Right renal pelvis (tissue), 4 donors: ENCODE results near the gene GNAZ. TPM values are rescaled to one million over a fixed set of nuclear protein-coding genes. Genes with fewer than 3 reads are reported as not detected.
"Not testable (repeated sequence)": the region's sequence is repeated elsewhere in the genome, so short reads cannot be mapped to it uniquely, and the experiment has no call there.

Source experiments
- DNase-seq, 4 donors: peaks; one replicate each; pipeline ENCODE4 v3.0.0-alpha.2; 2013; ENCODE audit warnings: low read depth in 4 of 4, low spot score in 3 of 4, missing footprints in 1 of 4
- polyA plus RNA-seq, 4 donors: library from polyadenylated mRNA; unstranded; fragments of 120-200 nt; gene quantifications; one replicate each; pipeline ENCODE4 v1.2.1, GENCODE V29; 2013; ENCODE audit not compliant: insufficient read length in 4 of 4

GNAZ gene
- polyA plus RNA-seq, result 1 to 10 TPM; 5.6 to 6.4 (median 5.9) TPM

DNA sequence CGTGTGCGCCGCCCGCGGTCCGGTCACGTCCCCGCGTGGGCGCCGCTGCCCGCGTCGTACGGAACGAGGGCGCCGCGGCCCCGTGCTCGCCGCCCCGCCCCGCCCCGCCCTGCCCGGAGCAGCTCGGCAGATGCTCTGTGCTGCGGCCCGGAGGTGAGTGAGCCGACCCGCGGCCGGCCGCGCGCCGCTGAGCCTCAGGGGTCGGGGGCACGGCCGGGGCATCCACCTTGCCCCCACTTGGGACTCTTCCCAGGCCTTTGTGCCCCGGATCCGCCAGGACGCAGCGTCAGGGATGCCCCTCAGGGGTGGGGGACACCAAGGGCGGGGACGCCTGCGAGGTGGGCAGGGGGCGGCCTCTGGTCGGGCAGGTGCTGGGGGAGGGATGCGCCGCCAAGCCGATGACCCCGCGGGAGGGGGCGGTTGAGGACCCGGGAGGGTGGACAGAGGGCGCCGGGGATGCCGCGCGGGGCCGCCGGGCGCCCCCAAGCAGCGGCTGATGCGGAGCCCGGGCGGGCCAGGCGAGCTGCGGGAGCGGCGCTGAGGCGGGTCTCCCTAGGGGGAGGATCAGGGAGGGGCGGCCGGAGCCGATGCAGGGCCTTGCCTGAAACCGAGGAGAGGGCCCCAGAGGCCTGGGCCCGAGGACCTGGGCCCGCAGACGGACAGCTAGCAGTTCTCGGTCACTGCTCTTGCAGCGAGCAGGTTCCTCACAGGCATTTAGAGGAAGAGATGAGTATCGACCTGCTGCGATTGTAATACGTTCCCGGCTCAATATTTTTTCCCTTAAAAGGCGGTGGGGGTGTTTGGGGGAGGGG lies at the start of gene GNAZ:
GNAZ (plus strand) TSS at position 102 of the 812 bp plus-strand sequence. CDS start 25,177 bp downstream, outside the sequence.
- peak in 1 of 4 donors; percentile 16 for DNase-seq

DNA sequence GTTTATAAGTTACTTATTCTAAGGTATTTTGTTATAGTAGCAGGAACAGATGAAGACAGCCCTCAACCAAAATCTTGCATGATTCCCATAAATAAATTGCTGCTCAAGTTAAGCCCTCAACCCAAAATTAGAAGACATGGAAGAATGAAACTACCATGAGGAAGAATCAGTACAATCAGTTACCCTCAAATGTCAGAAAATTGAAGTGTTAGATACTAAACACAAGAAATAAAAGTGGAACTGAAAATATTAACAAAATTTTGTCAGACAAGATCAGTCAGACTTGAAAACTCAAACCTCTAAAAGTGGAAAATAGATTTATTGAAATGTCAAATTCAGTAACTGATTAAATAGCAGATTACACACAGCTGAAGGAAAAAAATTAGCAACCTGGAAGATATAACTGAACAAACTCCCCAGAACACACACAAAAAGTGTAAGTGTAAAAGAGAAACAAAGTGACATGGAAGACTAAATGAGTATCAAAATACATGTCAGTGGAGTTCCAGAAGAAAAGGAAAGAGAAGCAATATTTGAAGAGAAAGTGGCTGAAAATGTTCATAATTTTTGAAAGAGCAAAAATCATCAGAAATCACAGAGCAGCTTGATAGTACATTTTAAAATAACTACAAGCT lies 49.5 kb upstream of the GNAZ start:
- no peak for DNase-seq

DNA sequence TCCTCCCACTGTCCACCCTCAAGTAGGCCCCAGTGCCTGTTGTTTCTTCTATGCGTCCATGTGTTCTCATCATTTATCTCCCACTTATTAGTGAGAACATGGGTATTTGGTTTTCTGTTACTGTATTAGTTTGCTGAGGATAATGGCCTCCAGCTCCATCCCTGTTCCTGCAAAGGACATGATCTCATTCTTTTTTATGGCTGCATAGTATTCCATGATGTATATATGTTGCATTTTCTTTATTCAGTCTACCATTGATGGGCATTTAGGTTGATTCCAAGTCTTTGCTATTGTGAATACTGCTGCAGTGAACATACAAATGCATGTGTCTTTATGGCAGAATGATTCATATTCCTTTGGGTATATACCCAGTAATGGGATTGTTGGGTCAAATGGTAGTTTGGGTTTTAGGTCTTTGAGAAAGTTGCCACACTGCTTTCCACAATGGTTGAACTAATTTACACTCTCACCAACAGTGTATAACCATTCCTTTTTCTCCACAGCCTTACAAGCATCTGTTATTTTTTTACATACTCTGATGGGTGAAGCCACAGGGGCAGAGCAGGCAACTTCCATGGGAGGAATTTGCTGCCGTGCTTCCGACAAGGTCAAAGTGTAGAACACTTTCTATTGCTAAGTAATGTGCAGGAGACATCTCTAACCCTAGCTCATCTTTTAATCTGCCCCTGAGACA lies 48.5 kb upstream of the GNAZ start:
- not testable (repeated sequence) for DNase-seq

DNA sequence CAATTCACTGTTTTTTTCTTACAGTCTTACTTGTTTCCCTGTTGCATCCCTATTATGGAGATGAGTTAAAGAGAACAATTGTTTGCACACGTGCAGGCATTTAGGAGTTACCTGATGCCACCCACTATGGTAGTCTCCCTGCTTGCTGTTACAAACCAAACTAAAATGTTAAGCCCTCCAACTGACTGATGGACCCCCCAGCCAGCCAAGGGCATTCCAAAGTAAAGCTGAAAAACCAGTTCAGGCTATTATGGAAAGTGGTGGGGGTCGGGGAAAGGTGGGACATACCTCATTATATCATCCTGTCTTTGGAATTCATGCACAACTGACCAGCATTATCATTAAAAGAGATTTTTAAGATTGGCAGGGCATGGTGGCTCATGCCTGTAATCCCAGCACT lies 47.0 kb upstream of the GNAZ start:
- DNase-seq, result no peak

DNA sequence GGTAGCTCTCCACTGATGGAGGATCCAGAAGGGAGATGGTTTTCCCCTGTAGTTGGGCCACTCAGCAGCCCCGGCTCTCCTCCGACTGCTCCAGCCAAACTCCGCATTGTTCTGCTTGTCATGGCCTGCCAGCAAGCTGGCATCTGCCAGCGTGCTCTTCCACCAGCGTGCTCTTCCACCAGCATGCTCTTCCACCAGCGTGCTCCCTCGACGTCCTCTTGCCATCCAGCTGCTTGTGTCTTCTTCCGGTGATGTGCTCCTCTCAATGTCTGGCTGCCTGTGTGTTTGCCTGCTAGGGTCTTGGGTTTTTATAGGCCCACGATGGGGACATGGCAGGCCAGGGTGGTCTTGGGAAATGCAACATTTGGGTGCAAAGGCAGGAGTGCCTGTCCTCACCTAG lies 43.5 kb upstream of the GNAZ start:
- no peak for DNase-seq

DNA sequence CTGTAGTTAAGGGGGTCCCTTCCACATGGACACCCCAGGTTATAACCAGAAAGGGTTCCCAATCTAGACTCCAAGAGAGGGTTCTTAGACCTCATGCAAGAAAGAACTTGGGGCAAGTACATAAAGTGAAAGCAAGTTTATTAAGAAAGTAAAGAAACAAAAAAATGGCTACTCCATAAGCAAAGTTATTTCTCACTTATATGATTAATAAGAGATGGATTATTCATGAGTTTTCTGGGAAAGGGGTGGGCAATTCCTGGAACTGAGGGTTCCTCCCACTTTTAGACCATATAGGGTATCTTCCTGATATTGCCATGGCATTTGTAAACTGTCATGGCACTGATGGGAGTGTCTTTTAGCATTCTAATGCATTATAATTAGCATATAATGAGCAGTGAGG lies 42.5 kb upstream of the GNAZ start:
- not testable (repeated sequence) for DNase-seq

DNA sequence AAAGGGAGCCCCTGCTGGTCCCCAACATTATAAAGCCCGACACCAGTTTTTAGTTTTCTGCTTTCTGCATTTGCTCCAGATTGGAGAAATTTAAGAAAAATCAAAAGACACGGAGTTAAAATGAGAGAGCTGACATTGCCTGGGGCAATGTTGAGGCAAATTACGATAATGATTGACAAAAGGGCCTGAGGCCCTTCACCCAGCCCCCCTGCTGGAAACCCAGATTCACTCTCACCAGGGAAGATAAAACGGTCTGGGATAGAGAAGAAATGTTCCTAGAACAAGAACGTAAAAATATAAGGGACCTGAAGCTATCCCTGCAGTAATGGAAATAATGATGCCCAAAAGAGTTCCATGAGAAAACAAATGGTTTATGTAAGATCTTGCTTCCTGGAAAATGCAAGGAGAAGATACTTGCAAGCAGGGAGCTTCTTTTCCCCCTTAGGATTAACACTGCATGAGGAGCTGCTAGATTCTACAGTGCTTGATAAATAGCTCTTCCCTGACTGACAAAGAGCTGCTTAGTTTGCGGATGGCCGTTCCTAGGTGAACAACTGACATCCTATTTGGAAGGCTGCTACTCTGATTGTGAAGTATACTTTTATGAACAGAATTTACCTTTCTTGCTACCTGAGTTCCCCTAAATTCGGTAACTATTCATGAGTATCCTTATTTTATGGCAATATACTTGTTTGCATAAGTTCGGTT lies 40.6 kb upstream of the GNAZ start:
- no peak for DNase-seq

DNA sequence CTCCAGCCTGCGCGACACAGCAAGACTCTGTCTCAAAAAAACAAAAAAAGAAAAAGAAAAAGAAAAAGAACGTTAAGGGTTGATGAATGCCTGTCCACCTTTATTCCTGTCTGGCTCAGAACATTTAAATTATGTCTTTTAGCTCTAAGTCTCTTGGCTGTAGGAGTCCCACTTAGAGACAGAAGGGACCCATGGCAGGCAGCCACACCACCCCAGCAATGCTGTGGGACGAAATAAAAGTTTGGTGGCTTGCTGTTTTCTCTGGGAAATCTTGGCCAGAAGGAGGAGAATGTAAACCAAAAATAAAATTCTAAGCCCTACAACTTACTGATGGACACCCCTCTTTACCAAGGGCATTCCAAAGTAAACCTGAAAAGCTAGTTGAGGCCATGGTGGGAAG lies 38.9 kb upstream of the GNAZ start:
- DNase-seq, result no peak

DNA sequence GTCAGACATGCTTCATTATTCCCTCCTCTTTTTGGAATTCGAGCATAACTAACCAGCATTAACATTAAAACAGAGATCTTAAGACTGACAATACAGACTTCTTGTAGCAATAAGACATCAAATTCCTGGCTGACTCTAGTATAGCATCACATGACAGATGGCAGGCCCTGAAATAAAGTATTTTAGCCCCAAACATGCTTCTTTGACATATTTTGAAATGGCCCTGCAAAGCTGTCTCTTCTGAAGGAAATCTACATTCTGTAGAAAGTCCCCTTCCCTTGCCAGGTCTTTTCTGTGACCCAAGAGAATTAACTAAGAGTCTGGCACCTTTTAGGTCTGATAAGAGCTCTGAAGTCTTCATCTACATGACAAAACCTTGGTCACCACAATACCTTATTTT lies 38.5 kb upstream of the GNAZ start:
- no peak for DNase-seq

DNA sequence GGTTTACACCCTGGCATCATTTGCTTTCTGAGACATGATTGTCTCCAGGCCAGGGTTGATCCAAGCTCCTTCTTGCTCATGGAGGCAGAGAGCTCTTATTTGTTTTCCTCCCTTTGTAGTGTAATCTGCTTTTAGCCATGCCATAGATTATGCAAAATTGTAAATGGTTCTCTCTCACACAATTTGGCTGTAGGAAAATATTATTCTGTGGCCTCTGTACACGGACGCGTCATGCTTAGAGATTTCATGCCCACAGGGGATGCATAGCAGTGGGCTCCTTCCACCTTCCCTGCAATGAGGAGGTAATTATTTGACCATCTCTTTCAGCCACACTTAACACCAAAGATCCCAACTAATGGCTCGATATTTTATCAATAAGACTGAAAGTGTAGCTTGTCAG lies 37.7 kb upstream of the GNAZ start:
- DNase-seq, result no peak

DNA sequence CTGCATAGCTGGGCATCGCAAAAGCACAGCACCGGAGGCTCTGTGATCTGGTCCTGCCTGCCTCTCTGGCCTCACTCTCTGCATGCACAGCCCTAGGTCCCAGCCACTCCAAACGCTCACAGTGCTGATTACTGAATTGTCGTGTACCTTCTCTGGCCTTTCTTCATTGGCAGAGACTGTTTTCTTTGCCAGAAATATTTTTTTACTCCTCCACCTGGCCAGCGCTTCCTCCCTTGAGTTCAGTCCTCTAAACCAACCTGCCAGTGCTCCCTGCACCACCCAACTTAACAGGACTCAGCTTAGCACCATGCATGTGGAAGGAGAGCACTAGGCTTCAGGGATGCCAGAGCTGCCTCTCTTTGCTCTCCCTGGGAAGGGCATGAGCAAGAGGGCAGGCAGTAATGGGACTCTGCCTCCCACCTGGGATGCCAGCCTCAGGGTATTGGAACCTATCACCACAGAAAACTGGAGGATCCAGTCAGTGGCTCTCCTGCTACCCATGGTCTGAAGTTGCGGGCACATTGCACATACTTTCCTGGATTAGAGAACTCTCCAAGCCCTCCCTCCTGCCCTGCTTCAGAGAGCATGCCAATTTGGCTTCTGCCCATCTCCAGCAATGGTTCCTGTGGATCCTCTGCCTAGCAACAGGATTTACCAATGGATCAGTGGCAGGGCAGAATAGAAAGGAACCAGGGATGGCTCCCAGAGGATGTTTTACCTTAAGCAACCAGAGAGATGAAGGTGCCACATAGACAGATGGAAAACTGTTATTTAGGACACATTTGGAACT lies 37.0 kb upstream of the GNAZ start:
- no peak for DNase-seq

DNA sequence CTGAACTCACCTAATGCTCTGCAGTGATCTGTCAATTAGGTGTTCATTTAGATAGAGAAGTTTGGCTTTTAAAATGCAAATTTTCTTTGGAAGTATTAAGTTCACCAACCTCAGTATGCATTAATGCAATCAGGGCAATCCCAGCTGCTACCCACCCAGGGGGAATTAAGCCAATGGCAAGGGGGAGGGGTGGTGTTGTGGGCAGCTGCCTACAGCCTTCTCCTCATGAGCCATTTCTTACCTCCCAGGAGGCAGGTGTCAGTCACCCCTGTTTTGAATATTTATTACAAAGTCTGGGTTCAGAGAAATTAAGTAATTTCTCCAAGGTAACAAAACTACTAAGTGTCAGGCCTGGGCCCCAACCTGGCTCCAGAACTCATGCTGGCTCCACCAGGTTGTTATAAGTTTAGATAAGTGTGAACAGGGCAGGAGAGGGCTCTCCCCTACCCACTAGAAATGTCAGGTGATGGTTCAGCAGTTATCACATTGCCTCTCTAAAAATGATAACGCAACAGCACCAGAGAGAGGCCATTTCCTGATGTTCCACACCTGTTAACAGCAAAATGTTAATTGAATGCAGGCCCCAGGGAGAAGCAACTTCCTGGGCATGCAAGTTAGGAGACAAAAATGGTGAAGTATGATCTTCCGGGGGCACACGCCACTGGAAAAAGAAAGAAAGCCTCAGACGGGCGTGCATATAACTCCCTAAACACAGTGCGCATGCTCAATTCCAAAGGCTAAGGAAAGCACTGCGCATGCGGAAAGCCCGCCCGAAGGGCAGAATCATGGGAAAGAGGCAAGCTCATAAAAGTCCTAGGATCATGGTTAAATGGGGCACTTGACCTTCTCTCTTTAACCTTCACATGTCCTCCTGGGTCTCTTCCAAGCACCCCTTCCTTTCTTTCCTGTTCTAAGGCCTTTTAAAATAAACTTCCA lies 35.4 kb upstream of the GNAZ start:
- no peak for DNase-seq

DNA sequence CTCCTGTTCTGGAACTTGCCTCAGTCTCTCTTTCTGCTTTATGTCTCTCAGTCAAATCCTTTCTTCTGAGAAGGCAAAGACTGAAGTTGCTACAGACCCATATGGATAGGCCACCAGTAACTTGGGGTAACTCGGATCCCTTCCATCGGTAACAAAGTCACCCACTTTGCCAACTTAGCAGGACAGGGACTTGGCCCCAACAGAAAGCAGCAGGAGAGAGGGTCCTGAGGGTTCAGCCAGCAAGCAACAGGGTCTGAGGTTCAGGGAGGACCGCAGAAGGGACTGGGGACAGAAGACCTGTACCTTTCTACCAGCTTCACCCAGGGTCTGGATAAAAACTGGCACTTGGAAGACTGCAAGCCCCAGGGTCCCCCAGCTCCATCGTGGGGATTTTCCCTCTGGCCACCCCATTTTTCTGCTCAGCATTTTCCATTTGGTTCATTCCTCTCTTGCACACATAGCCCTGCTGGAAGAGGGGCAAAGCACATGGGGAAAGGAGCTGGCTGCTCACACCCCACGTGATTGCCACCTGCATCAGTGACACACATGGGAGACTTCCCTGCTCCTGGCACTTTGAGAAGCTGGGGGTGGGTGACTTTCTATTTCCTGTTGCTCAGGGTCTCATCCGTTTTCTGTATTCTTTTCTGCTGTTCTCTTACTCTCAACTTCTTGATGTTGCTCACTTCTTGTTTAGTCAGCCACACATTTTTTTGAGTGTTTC lies 34.6 kb upstream of the GNAZ start:
- DNase-seq, result no peak

DNA sequence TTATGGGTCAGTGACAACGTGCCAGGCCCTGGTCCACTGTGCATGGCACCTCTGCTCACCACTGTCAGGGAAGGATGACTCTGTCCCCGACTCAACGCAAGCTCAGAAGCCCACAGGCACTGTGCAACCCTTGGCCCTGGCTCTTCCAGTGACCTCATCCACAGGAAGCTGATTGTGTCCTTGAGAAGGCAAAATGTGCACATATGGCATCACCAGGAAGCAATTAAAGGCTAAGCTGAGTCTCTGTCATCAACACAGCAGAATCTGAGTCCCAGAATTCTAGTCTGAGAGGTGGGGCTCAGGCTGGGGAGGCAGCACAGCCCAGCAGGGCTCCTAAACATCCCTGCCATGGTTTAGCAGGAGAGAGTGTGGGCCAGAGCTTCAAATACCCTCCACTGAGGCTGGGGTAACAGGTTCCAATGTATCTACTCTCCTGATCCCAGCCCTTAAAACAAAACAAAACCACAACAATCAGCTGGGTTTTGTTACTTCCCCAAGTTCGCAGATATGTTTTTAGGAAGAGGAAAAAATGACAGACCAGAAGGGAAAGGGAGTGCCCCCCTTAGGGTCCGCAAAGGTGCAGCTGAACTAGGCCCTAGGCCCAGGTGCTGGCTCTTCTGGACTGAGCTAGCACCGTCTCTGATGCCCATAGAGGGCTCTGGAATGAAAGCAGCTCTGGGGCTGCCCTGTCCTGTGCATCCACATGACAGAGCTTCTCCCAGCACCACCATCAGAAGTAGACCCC lies 33.5 kb upstream of the GNAZ start:
- peak in 1 of 4 donors; percentile 6 for DNase-seq

DNA sequence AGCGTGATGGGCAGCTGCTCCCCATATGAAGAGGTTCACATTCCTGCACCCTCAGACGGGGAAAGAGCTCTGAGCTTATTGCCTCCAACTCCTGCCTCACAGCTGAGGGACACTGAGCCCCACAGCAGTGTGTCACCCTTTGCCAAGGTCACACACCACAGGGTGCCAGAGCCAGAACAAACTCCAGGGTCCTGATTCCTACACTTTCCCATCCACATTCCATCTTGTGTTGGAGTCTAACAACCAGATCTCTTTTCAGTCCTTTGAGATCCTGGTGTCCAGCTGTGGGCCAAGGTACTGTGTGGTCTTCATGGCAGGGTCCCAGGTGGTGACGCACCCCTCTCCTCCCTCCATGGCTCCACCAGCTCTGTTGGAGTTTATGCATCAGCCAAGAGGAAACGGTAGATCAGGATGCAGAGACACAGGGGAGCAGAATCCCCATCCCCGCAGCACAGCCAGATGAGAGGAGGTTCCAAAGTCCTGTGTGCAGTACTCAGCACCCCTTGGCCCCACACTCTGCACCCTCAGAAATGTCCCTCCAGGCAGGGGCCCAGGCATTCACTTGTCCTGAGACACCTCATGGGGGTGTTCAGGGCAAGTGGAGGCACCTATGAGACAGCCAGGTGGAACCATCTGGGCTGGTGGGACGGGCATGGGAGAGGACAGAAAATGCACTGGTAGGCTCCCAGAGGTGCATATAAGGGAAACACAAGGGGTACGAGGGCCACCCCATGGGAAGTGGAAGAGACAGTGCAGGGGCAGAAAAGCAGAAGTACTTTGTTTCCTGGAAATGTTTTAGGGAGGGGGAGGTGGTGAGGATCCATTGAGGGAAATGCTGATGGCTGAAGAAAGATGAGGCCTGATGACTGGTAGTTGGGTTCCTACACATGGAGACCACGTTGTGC lies 32.6 kb upstream of the GNAZ start:
- DNase-seq, result no peak

DNA sequence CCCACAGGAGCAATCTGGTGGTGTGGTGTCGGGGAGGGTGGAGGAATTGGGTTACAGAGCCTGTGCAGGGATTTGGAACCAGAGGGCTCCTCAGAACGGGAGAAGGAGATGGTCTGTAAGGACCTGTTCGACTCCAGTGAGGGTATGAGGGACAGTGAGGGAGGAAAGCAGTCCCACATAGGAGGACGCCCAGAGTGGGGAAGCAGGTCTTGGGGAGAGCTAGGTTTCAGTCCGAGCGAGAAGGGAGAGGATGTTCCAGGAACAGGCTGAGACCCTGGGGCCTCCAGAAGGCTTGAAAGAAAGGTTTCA lies 32.0 kb upstream of the GNAZ start:
- DNase-seq, result no peak

DNA sequence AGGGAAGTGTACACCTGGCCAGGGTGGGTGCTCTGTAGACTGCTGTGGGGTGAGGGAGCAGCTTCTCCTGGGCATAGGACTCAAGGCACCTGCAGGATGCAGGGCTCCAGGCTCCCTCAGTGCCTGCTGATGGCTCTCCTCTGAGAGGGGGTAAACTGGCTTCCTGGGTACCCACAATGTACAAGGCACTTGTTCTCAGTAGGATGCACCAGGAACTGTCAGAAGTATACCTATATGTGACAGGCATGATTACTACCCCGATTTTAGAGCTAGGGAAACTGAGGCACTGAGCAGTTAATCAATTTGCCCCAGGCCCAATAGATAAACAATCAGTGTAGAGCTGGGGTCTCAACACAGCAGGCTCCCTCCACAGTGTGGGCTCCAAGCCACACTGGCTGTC lies 31.4 kb upstream of the GNAZ start:
- DNase-seq, result no peak
